Stomach (tissue), 4 donors: ENCODE data around the gene ST6GAL2.

ENCODE experiments used
- CTCF ChIP-seq, 7 experiments: fragments of 450-650 bp in 4 of 7; fragments of 200-600 bp in 3 of 7; sonication (generic) in 3 of 7; IDR thresholded peaks; one replicate each; pipeline ENCODE4 v1.5.1; 2016 to 2019; ENCODE audit warnings: antibody characterized with exemption in 7 of 7, control low read depth in 2 of 7, mild to moderate bottlenecking in 1 of 7
- POLR2A ChIP-seq, 4 donors: fragments of 450-650 bp; IDR thresholded peaks; one replicate each; pipeline ENCODE4 v1.6.1; 2016; ENCODE audit warnings: antibody characterized with exemption in 4 of 4, control low read depth in 2 of 4, mild to moderate bottlenecking in 1 of 4, moderate library complexity in 1 of 4
- POLR2AphosphoS5 ChIP-seq, 3 donors: sonication (generic); formaldehyde crosslinking; IDR thresholded peaks; one replicate each; pipeline ENCODE4 v1.6.1; 2016; ENCODE audit warnings: antibody characterized with exemption in 3 of 3

- TF ChIP-seq POLR2A (IDR thresholded peaks at IDR 0.05) = no peak
- peak in 1 of 7 experiments; percentile 7 for TF ChIP-seq CTCF (IDR thresholded peaks at IDR 0.05)
- no peak for TF ChIP-seq POLR2AphosphoS5 (IDR thresholded peaks at IDR 0.05)
Observed at GRCh38 chr2:106863387-106863786, 22.6 kb downstream of the ST6GAL2 start.
